MM.1S (cell line): ENCODE data around the gene RNF208.

Experiments used
- DNase-seq: peaks from one replicate; pipeline ENCODE4 v3.0.0-alpha.2; 2015
- H2AFZ ChIP-seq: fragments of 300-600 bp; sonication (generic); 2 replicates; pipeline ENCODE4 v1.6.0; 2016; ENCODE audit warnings: antibody characterized with exemption, low read length
- H3F3A ChIP-seq: fragments of 300-600 bp; sonication (generic); 2 replicates; pipeline ENCODE4 v1.6.1; 2016; ENCODE audit warnings: mild to moderate bottlenecking, antibody characterized with exemption, low read length, moderate library complexity, mixed read lengths; ENCODE audit not compliant: insufficient read depth
- H3K27ac ChIP-seq: fragments of 300-600 bp; sonication (generic); 2 replicates; pipeline ENCODE4 v1.5.1; 2016; ENCODE audit warnings: mild to moderate bottlenecking, low read length
- H3K27me3 ChIP-seq: fragments of 300-600 bp; sonication (generic); replicated peaks from 2 replicates; pipeline ENCODE4 v1.6.0; 2016; ENCODE audit warnings: low read length; ENCODE audit not compliant: insufficient read depth
- H3K36me3 ChIP-seq: fragments of 300-600 bp; sonication (generic); replicated peaks from 2 replicates; pipeline ENCODE4 v1.6.1; 2016; ENCODE audit warnings: mild to moderate bottlenecking, low read length, mixed read lengths; ENCODE audit not compliant: insufficient read depth
- H3K4me1 ChIP-seq: fragments of 300-600 bp; sonication (generic); 2 replicates; pipeline ENCODE4 v1.6.1; 2016; ENCODE audit warnings: low read length, mixed read lengths
- H3K4me2 ChIP-seq: fragments of 300-600 bp; sonication (generic); 2 replicates; pipeline ENCODE4 v1.6.0; 2016; ENCODE audit warnings: low read depth, low read length
- H3K4me3 ChIP-seq: fragments of 300-600 bp; sonication (generic); 2 replicates; pipeline ENCODE4 v1.5.1; 2016; ENCODE audit warnings: low read length, mixed read lengths
- H3K79me2 ChIP-seq: fragments of 300-600 bp; sonication (generic); 2 replicates; pipeline ENCODE4 v1.6.1; 2016; ENCODE audit warnings: mixed run types, low read length, mixed read lengths
- H3K9ac ChIP-seq: fragments of 300-600 bp; sonication (generic); 2 replicates; pipeline ENCODE4 v1.6.1; 2016; ENCODE audit warnings: low read length, mixed read lengths
- H3K9me2 ChIP-seq: fragments of 300-600 bp; sonication (generic); replicated peaks from 2 replicates; pipeline ENCODE4 v1.6.1; 2016; ENCODE audit warnings: mild to moderate bottlenecking, low read length, mixed read lengths; ENCODE audit not compliant: insufficient read depth
- H3K9me3 ChIP-seq: fragments of 300-600 bp; sonication (generic); replicated peaks from 2 replicates; pipeline ENCODE4 v1.6.1; 2016; ENCODE audit warnings: mild to moderate bottlenecking, low read length, mixed read lengths; ENCODE audit not compliant: insufficient read depth
- H4K20me1 ChIP-seq: fragments of 300-600 bp; sonication (generic); 2 replicates; pipeline ENCODE4 v1.6.1; 2016; ENCODE audit warnings: mild to moderate bottlenecking, low read length, moderate library complexity, mixed read lengths; ENCODE audit not compliant: insufficient read depth
- CTCF ChIP-seq: fragments of 300-600 bp; sonication (generic); IDR thresholded peaks from 2 replicates; pipeline ENCODE4 v1.5.1; 2016; ENCODE audit warnings: antibody characterized with exemption, low read length, mixed read lengths
- EZH2 ChIP-seq: fragments of 300-600 bp; sonication (generic); optimal IDR thresholded peaks from 2 replicates; pipeline ENCODE3; 2017; ENCODE audit warnings: low read depth, mild to moderate bottlenecking, antibody characterized with exemption, low read length, mixed read lengths
- EZH2phosphoT487 ChIP-seq: fragments of 300-600 bp; sonication (generic); IDR thresholded peaks from 2 replicates; pipeline ENCODE4 v1.6.1; 2018; ENCODE audit warnings: antibody characterized with exemption, low read length

Gene RNF208

GRCh38 chr9:137236936-137237421, 14.9 kb upstream of the RNF208 start:
- DNase-seq: no peak
- no peak overlapping the region; the same call in 1 of the 2 replicates for H3K9ac ChIP-seq

GRCh38 chr9:137236238-137236935, 14.3 kb upstream of the RNF208 start:
- Histone ChIP-seq H3K9ac (no peak overlapping the region; the same call in 1 of the 2 replicates), H3K9me3 (no peaks in the 10 kb centered on the region), H3K27ac (no peak overlapping the region), H3K9me2 (no peaks in the 10 kb centered on the region), H3K4me3 (no peak overlapping the region; the same call in 1 of the 2 replicates), H3K79me2 (peaks cover 14% of the 10 kb centered on the region), H3K27me3 (peaks cover 43% of the 10 kb centered on the region), H4K20me1 (no peaks in the 10 kb centered on the region), H3K4me1 (peaks cover 9% of the 10 kb centered on the region; the same call in 1 of the 2 replicates), H2AFZ (no peak overlapping the region), H3F3A (peaks cover 9% of the 10 kb centered on the region; the same call in 1 of the 2 replicates), H3K4me2 (peak overlapping the region; percentile 68), H3K36me3 (no peaks in the 10 kb centered on the region)
- peak; percentile 83 for DNase-seq
- TF ChIP-seq EZH2: no peak
- peak; percentile 98 for TF ChIP-seq CTCF

More at GRCh38 chr9:137236936-137237421, 14.9 kb upstream of the RNF208 start:
- Histone ChIP-seq H3K27ac (no peak overlapping the region), H3K36me3 (no peaks in the 10 kb centered on the region; the same call in 1 of the 2 replicates), H3K4me1 (peaks cover 9% of the 10 kb centered on the region; the same call in 1 of the 2 replicates), H3K27me3 (peaks cover 37% of the 10 kb centered on the region), H4K20me1 (peaks cover 2% of the 10 kb centered on the region), H3K9me3 (no peaks in the 10 kb centered on the region), H2AFZ (no peak overlapping the region), H3K9me2 (no peaks in the 10 kb centered on the region), H3K79me2 (peaks cover 18% of the 10 kb centered on the region), H3K4me2 (peak overlapping the region; percentile 68), H3F3A (peaks cover 9% of the 10 kb centered on the region; the same call in 1 of the 2 replicates), H3K4me3 (no peak overlapping the region; the same call in 1 of the 2 replicates)
- TF ChIP-seq EZH2phosphoT487 (no peak), CTCF (no peak), EZH2 (no peak)

- H3K9me2 ChIP-seq: no peaks in the 10 kb centered on the region
- no peak for DNase-seq
- peaks cover 9% of the 10 kb centered on the region; the same call in 1 of the 2 replicates for H3K4me1 ChIP-seq
- H3K79me2 ChIP-seq: peaks cover 14% of the 10 kb centered on the region
- H3K4me2 ChIP-seq: peak overlapping the region; percentile 68
- no peak overlapping the region for H3K27ac ChIP-seq
- TF ChIP-seq EZH2 (no peak), CTCF (no peak), EZH2phosphoT487 (no peak)
- peaks cover 51% of the 10 kb centered on the region for H3K27me3 ChIP-seq
- H2AFZ ChIP-seq: no peak overlapping the region
- H3F3A ChIP-seq: peaks cover 9% of the 10 kb centered on the region; the same call in 1 of the 2 replicates
- H3K36me3 ChIP-seq: no peaks in the 10 kb centered on the region
- H4K20me1 ChIP-seq: no peaks in the 10 kb centered on the region
- H3K9ac ChIP-seq: no peak overlapping the region; the same call in 1 of the 2 replicates
- no peaks in the 10 kb centered on the region for H3K9me3 ChIP-seq
- H3K4me3 ChIP-seq: no peak overlapping the region
These were observed 13.6 kb upstream of the RNF208 start for GRCh38 chr9:137235424-137236237.
